Esophagus (tissue), 2 donors: ENCODE results near the gene KMT2D. TPM values are rescaled to one million over a fixed set of nuclear protein-coding genes. Genes with fewer than 3 reads are reported as not detected.

Experiments
- H3K27ac ChIP-seq, 2 donors: one replicate each; pipeline ENCODE4 v1.5.1; 2013; ENCODE audit warnings: low read depth in 2 of 2, mild to moderate bottlenecking in 2 of 2, inconsistent platforms in 1 of 2, low read length in 1 of 2, moderate library complexity in 1 of 2
- H3K27me3 ChIP-seq, 2 donors: one replicate each; pipeline ENCODE4 v1.6.1; 2013; ENCODE audit warnings: low read length in 2 of 2, control low read depth in 1 of 2, mild to moderate bottlenecking in 1 of 2; ENCODE audit not compliant: insufficient read depth in 2 of 2, control insufficient read depth in 1 of 2
- H3K36me3 ChIP-seq, 2 donors: one replicate each; pipeline ENCODE4 v1.6.1; 2013; ENCODE audit warnings: low read length in 1 of 2; ENCODE audit not compliant: control insufficient read depth in 2 of 2, insufficient read depth in 2 of 2
- H3K4me1 ChIP-seq, 2 donors: one replicate each; pipeline ENCODE4 v1.6.1; 2013; ENCODE audit warnings: low read length in 1 of 2; ENCODE audit not compliant: control insufficient read depth in 2 of 2, insufficient read depth in 2 of 2
- H3K4me3 ChIP-seq, 2 donors: one replicate each; pipeline ENCODE4 v1.5.1; 2013; ENCODE audit warnings: low read length in 2 of 2, mild to moderate bottlenecking in 2 of 2, low read depth in 1 of 2, moderate library complexity in 1 of 2
- H3K9me3 ChIP-seq, 2 donors: one replicate each; pipeline ENCODE4 v1.6.1; 2013; ENCODE audit warnings: mild to moderate bottlenecking in 2 of 2, low read depth in 1 of 2, low read length in 1 of 2, moderate library complexity in 1 of 2; ENCODE audit not compliant: control insufficient read depth in 2 of 2, insufficient read depth in 1 of 2
- WGBS, 2 donors: extraction: QIAGEN DNeasy Blood & Tissue Kit; methylation state at CpG; one replicate each; pipeline ENCODE4 v1.1.7; 2013; 5-methylcytosine and 5-hydroxymethylcytosine counted together
- polyA plus RNA-seq, 2 donors: library from polyadenylated mRNA; stranded (reverse); fragments of 200-250 nt; gene quantifications; one replicate each; pipeline ENCODE4 v1.2.3, GENCODE V29; 2013
- donor health status: healthy with polysubstance abuse.
- donor health status: Bipolar disorder and iron deficiency.

KMT2D gene
- polyA plus RNA-seq, 2 donors = 13.2 to 46.6 TPM

GRCh38 chr12:49088932-49089330 lies 28.3 kb upstream of the KMT2D start:
- Histone ChIP-seq H3K4me3 (no peak overlapping the region), H3K9me3 (peaks cover 0 to 1% of the 10 kb centered on the region in 2 donors), H3K36me3 (no peaks in the 10 kb centered on the region), H3K27me3 (peaks cover 12 to 13% of the 10 kb centered on the region in 2 donors), H3K27ac (no peak overlapping the region), H3K4me1 (peaks cover 15 to 18% of the 10 kb centered on the region in 2 donors)
- WGBS, 2 donors = 54 to 65% methylated on average over 6 of the region's 6 CpGs

- Histone ChIP-seq H3K36me3 (no peaks in the 10 kb centered on the region), H3K27ac (no peak overlapping the region), H3K27me3 (peaks cover 12% of the 10 kb centered on the region in 2 donors), H3K9me3 (peaks cover 0 to 1% of the 10 kb centered on the region in 2 donors), H3K4me1 (peaks cover 15 to 18% of the 10 kb centered on the region in 2 donors), H3K4me3 (no peak overlapping the region)
- WGBS, 2 donors = 3% methylated on average over 18 of the region's 18 CpGs
These were observed 27.7 kb upstream of the KMT2D start for GRCh38 chr12:49088150-49088931.

- WGBS, 2 donors = 70 to 74% methylated on average over 3 of the region's 3 CpGs
- H3K9me3 ChIP-seq = peaks cover 0 to 1% of the 10 kb centered on the region in 2 donors
- peaks cover 6% of the 10 kb centered on the region in 2 donors for H3K27me3 ChIP-seq
- H3K27ac ChIP-seq = no peak overlapping the region
- H3K36me3 ChIP-seq = no peaks in the 10 kb centered on the region
- H3K4me3 ChIP-seq = no peak overlapping the region
- H3K4me1 ChIP-seq = peaks cover 7 to 12% of the 10 kb centered on the region in 2 donors
These were observed 25.5 kb upstream of the KMT2D start for GRCh38 chr12:49086116-49086515.

- no peak overlapping the region for H3K4me3 ChIP-seq
- peaks cover 0 to 3% of the 10 kb centered on the region in 2 donors for H3K27me3 ChIP-seq
- peaks cover 0 to 2% of the 10 kb centered on the region in 2 donors for H3K4me1 ChIP-seq
- no peaks in the 10 kb centered on the region for H3K36me3 ChIP-seq
- 96 to 97% methylated on average over 3 of the region's 3 CpGs for WGBS, 2 donors
- H3K9me3 ChIP-seq = peaks cover 0 to 1% of the 10 kb centered on the region in 2 donors
- no peak overlapping the region for H3K27ac ChIP-seq
These were observed 23.8 kb upstream of the KMT2D start for GRCh38 chr12:49084438-49084837.

GRCh38 chr12:49079793-49080192 lies 19.2 kb upstream of the KMT2D start:
- Histone ChIP-seq H3K27me3 (no peaks in the 10 kb centered on the region), H3K4me1 (no peaks in the 10 kb centered on the region), H3K4me3 (no peak overlapping the region), H3K9me3 (peaks cover 0 to 1% of the 10 kb centered on the region in 2 donors), H3K27ac (no peak overlapping the region), H3K36me3 (no peaks in the 10 kb centered on the region)
- 67 to 77% methylated on average over 1 of the region's 1 CpG for WGBS, 2 donors

- Histone ChIP-seq H3K36me3 (no peaks in the 10 kb centered on the region), H3K9me3 (no peaks in the 10 kb centered on the region), H3K27ac (no peak overlapping the region), H3K4me1 (peaks cover 0 to 3% of the 10 kb centered on the region in 2 donors), H3K4me3 (no peak overlapping the region), H3K27me3 (no peaks in the 10 kb centered on the region)
- 91 to 93% methylated on average over 11 of the region's 11 CpGs for WGBS, 2 donors
These were observed 10.4 kb upstream of the KMT2D start for GRCh38 chr12:49070971-49071370.

- H3K36me3 ChIP-seq = no peaks in the 10 kb centered on the region
- H3K9me3 ChIP-seq = no peaks in the 10 kb centered on the region
- H3K27ac ChIP-seq = peak within 1 kb of the TSS; percentile 86 to 94
- 0 to 1% methylated on average over 57 to 60 of the region's 60 CpGs for WGBS, 2 donors
- peaks cover 0 to 3% of the 10 kb centered on the region in 2 donors for H3K4me1 ChIP-seq
- H3K4me3 ChIP-seq = peak within 1 kb of the TSS; percentile 67 to 81
- H3K27me3 ChIP-seq = no peaks in the 10 kb centered on the region
These were observed 9.1 kb upstream of the KMT2D start, which contains the start of gene RHEBL1 for GRCh38 chr12:49069507-49070346. Gene RHEBL1 (minus strand): TSS chr12:49069979. CDS start chr12:49069785, 194 bp downstream.

GRCh38 chr12:49068879-49069506 lies 8.4 kb upstream of the KMT2D start:
- 15 to 20% methylated on average over 21 of the region's 21 CpGs for WGBS, 2 donors
- H3K27me3 ChIP-seq = no peaks in the 10 kb centered on the region
- peaks cover 0 to 3% of the 10 kb centered on the region in 2 donors for H3K4me1 ChIP-seq
- peak overlapping the region; percentile 67 to 81 for H3K4me3 ChIP-seq
- H3K9me3 ChIP-seq = no peaks in the 10 kb centered on the region
- peak overlapping the region in 1 of 2 donors; percentile 94 for H3K27ac ChIP-seq
- H3K36me3 ChIP-seq = no peaks in the 10 kb centered on the region

- Histone ChIP-seq H3K36me3 (no peaks in the 10 kb centered on the region), H3K4me3 (no peak overlapping the region), H3K4me1 (peaks cover 0 to 3% of the 10 kb centered on the region in 2 donors), H3K27ac (no peak overlapping the region), H3K27me3 (no peaks in the 10 kb centered on the region), H3K9me3 (no peaks in the 10 kb centered on the region)
- 78% methylated on average over 4 of the region's 4 CpGs for WGBS, 2 donors
These were observed 5.5 kb upstream of the KMT2D start for GRCh38 chr12:49066120-49066519.
